ENCODE results near the gene CEP97. TPM values are rescaled to one million over a fixed set of nuclear protein-coding genes. Genes with fewer than 3 reads are reported as not detected.

CEP97 gene
- total RNA-seq, 2 experiments from 2014 or later: 18.1 to 20.0 TPM

DNA sequence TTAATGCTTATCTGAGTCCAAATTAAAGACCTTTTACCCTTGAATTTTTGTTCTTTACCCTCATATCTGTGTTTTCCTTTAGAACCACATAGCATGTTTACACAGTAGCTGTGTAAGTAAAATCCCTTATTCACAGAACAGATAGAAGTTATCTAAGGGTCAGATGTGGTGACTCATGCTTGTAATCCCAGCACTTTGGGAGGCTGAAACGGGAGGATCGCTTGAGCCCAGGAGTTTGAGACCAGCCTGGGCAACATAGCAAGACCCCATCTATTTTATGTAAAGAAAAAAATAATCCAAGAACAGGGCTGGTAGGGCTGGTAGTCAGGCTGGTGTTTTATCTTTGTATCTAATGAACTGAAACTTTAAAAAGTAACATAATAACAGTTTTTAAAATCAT is 77.8 kb downstream of the CEP97 start:
- ATAC-seq (no peak), DNase-seq (no peak)
- ChIA-PET CTCF (interaction anchor here (0.6 to 3.8 kb wide), 20 partner anchors 9 to 427 kb away, joined by 3 to 31 read pairs (median 6); partner anchors contain the start of gene NFKBIZ), POLR2A (no interaction called here)
- no peak overlapping the region for H3K27ac Mint-ChIP-seq
- no peak overlapping the region for H3K4me3 Mint-ChIP-seq
- no peaks in the 10 kb centered on the region for H3K9me3 Mint-ChIP-seq (ENCODE audit: low read depth)
- H3K4me1 Mint-ChIP-seq: peaks cover 32% of the 10 kb centered on the region
- H3K27me3 Mint-ChIP-seq: no peaks in the 10 kb centered on the region
- intact Hi-C loops (cut with DNase I, micrococcal nuclease): loop anchor here in 1 of 2 experiments (5.0 kb wide), 1 partner anchor 105 kb away; no protein-coding TSS in a partner anchor
- peaks cover 35% of the 10 kb centered on the region for H3K36me3 Mint-ChIP-seq (ENCODE audit: low read depth)

DNA sequence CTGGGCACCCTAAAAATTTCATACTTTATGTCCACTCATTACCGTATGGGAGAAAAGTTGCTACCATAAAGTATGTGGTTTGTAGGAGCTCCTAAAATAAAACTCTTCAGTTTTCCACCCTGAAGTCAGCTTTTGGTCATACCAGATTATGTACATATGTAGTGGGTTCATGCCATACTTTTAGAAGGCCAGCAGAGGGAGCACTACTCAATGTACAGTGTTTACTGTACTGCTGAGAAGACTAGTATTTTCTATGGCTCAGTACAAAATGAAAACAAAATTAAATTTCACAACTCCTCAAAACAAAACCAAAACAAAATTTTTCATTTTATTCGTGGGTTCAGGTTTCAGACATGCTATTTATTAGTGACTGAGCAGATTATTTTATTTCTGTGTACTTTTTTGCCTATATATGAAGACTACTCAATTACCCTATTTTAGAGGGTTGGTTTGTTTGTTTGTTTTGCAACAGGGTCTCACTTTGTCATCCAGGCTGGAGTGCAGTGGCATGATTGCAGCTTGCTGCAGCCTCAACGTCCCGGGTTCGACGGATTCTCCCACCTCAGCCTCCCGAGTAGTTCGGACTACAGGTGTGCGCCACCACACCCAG is 78.9 kb downstream of the CEP97 start:
- intact Hi-C loops (cut with DNase I, micrococcal nuclease): loop anchor here (1.0 to 5.0 kb wide), 3 partner anchors 106 to 733 kb away; no protein-coding TSS in a partner anchor

GRCh38 chr3:101803939-101804338 is 79.5 kb downstream of the CEP97 start:
- peaks cover 33% of the 10 kb centered on the region for H3K36me3 Mint-ChIP-seq (ENCODE audit: low read depth)
- peaks cover 38% of the 10 kb centered on the region for H3K4me1 Mint-ChIP-seq
- H3K9me3 Mint-ChIP-seq (ENCODE audit: low read depth): no peaks in the 10 kb centered on the region
- H3K27ac Mint-ChIP-seq: no peak overlapping the region
- ChIA-PET POLR2A (no interaction called here), CTCF (interaction anchor here (0.9 to 3.8 kb wide), 12 partner anchors 9 to 733 kb away, joined by 3 to 31 read pairs (median 15); no protein-coding TSS in a partner anchor)
- ATAC-seq (no peak), DNase-seq (no peak)
- no peaks in the 10 kb centered on the region for H3K27me3 Mint-ChIP-seq
- intact Hi-C loops (cut with DNase I, micrococcal nuclease): loop anchor here (1.0 to 5.0 kb wide), 3 partner anchors 107 to 732 kb away; no protein-coding TSS in a partner anchor
- H3K4me3 Mint-ChIP-seq: no peak overlapping the region

More for the DNA sequence above, 78.9 kb downstream of the CEP97 start:
- Mint-ChIP-seq H3K27me3 (no peaks in the 10 kb centered on the region), H3K9me3 (ENCODE audit: low read depth) (no peaks in the 10 kb centered on the region), H3K4me3 (no peak overlapping the region), H3K27ac (no peak overlapping the region), H3K36me3 (ENCODE audit: low read depth) (peaks cover 31% of the 10 kb centered on the region), H3K4me1 (peaks cover 36% of the 10 kb centered on the region)
- ATAC-seq (peak; percentile 99), DNase-seq (peak; percentile 68)
- CTCF ChIA-PET: interaction anchor here (0.6 to 3.8 kb wide), 33 partner anchors 9 to 733 kb away, joined by 3 to 31 read pairs (median 4); partner anchors contain the start of genes NFKBIZ, NXPE3 and ZBTB11
- POLR2A ChIA-PET: interaction anchor here (1.0 kb wide), 1 partner anchor 359 kb away, joined by 3 read pairs; no protein-coding TSS in a partner anchor

GRCh38 chr3:101806491-101806890 is 82.1 kb downstream of the CEP97 start:
- intact Hi-C loops (cut with DNase I, micrococcal nuclease): loop anchor here in 1 of 2 experiments (5.0 kb wide), 1 partner anchor 731 kb away; no protein-coding TSS in a partner anchor
- no peaks in the 10 kb centered on the region for H3K9me3 Mint-ChIP-seq (ENCODE audit: low read depth)
- no peak for DNase-seq
- CTCF ChIA-PET: interaction anchor here (0.6 to 8.8 kb wide), 12 partner anchors 8 to 423 kb away, joined by 3 to 115 read pairs (median 5); partner anchors contain the start of gene NXPE3
- peaks cover 32% of the 10 kb centered on the region for H3K36me3 Mint-ChIP-seq (ENCODE audit: low read depth)
- no peak for ATAC-seq
- peaks cover 48% of the 10 kb centered on the region for H3K4me1 Mint-ChIP-seq
- POLR2A ChIA-PET: no interaction called here
- no peak overlapping the region for H3K4me3 Mint-ChIP-seq
- no peak overlapping the region for H3K27ac Mint-ChIP-seq
- no peaks in the 10 kb centered on the region for H3K27me3 Mint-ChIP-seq

DNA sequence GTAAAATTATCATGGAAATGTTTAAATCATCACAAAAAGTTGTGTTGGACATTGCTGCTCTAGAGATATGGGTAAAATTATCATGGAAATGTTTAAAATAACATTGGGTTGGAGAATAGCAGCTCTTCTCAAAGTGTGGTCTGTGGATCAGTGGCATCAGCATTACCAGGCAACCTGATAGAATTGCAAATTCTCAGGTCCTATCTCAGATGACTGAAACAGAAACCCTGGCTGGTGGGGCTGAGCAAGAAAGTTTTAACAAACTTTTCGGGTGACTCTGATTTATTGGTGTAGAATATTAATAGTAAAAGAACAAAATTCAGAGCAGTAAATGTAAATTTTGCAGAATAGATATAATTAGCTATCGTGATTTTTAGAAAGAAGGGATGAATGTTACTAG is 83.5 kb downstream of the CEP97 start:
- CTCF ChIA-PET: interaction anchor here (0.6 to 8.8 kb wide), 12 partner anchors 9 to 428 kb away, joined by 3 to 115 read pairs (median 4); no protein-coding TSS in a partner anchor
- H3K27me3 Mint-ChIP-seq: no peaks in the 10 kb centered on the region
- no peak for ATAC-seq
- no peak overlapping the region for H3K4me3 Mint-ChIP-seq
- no peaks in the 10 kb centered on the region for H3K9me3 Mint-ChIP-seq (ENCODE audit: low read depth)
- peaks cover 26% of the 10 kb centered on the region for H3K36me3 Mint-ChIP-seq (ENCODE audit: low read depth)
- H3K4me1 Mint-ChIP-seq: peaks cover 50% of the 10 kb centered on the region
- no peak overlapping the region for H3K27ac Mint-ChIP-seq
- POLR2A ChIA-PET: interaction anchor here (0.6 kb wide), 1 partner anchor 248 kb away, joined by 4 read pairs; no protein-coding TSS in a partner anchor
- DNase-seq: peak; percentile 28
- intact Hi-C loops (cut with DNase I, micrococcal nuclease): loop anchor here in 1 of 2 experiments (5.0 kb wide), 1 partner anchor 729 kb away; no protein-coding TSS in a partner anchor

DNA sequence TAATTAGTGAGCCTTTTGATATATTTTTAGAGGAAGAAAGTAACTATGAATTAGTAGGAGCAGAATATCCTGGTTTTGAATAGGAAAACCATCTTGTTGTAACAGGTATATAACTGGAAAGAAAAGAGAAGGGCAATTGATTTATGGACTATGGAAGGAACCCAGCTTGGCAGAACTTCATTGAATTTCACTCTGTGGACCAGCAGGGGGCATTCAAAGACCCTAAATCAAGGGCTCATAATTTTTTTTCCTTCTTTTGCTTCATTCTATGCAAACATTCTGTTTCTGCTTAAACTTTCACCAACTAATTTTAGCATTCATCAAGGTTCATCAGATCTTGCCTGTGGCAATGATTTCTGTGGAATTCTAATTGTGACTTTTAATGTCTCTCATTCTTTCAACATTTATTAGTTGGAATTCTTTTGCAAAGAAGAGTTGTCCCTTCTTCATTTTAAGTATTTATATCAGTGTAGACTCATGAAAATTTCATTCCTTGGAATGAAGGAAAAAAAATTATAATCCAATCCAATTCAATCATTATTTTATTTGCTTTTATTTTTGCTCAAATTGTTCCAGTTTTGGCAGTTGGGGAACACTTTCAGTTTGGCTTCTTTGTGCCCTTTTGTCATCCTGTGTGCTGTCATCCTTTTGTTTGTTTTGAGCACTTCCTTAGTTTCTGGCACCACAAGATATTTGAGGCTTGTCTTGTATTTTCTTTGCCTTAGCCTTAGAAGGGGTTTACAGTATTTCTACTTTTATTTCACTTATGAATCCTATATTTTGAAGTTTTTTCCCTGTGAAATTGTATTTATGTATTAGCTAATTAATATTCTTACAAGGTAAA is 85.0 kb downstream of the CEP97 start:
- POLR2A ChIA-PET: no interaction called here
- Mint-ChIP-seq H3K27ac (peak overlapping the region; percentile 53), H3K36me3 (ENCODE audit: low read depth) (peaks cover 15% of the 10 kb centered on the region), H3K9me3 (ENCODE audit: low read depth) (no peaks in the 10 kb centered on the region), H3K4me3 (no peak overlapping the region), H3K27me3 (no peaks in the 10 kb centered on the region), H3K4me1 (peaks cover 48% of the 10 kb centered on the region)
- intact Hi-C loops (cut with DNase I, micrococcal nuclease): loop anchor here (1.0 to 10.0 kb wide), 7 partner anchors 43 to 905 kb away; no protein-coding TSS in a partner anchor
- ATAC-seq (peak; percentile 53), DNase-seq (peak; percentile 45)
- CTCF ChIA-PET: interaction anchor here (0.6 to 8.8 kb wide), 28 partner anchors 8 to 727 kb away, joined by 3 to 115 read pairs (median 3); no protein-coding TSS in a partner anchor

DNA sequence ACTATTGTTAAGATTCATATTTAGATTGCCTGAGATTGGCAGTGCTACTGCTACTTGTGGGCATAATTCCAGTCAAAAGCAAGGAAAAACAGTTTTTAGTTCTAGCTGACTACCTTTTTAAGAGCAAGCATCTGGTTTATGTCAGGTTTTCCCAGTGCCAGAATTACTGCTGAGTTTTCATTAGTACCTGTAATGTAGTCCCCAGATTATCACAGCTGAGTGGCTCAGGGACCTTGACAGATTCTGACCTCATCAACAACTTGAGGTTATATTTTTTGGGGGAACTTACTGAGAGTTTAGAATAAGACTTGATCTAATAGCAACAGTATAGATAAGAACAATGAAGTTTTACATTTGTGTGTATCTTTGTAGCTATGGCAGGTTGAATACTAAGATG is 85.6 kb downstream of the CEP97 start:
- H3K4me3 Mint-ChIP-seq: no peak overlapping the region
- ChIA-PET POLR2A (no interaction called here), CTCF (interaction anchor here (0.6 to 8.8 kb wide), 18 partner anchors 9 to 727 kb away, joined by 3 to 115 read pairs (median 3); no protein-coding TSS in a partner anchor)
- H3K9me3 Mint-ChIP-seq (ENCODE audit: low read depth): no peaks in the 10 kb centered on the region
- no peak for DNase-seq
- H3K4me1 Mint-ChIP-seq: peaks cover 47% of the 10 kb centered on the region
- H3K27ac Mint-ChIP-seq: peak overlapping the region; percentile 1
- intact Hi-C loops (cut with DNase I, micrococcal nuclease): loop anchor here (5.0 to 10.0 kb wide), 4 partner anchors 42 to 905 kb away; no protein-coding TSS in a partner anchor
- no peaks in the 10 kb centered on the region for H3K27me3 Mint-ChIP-seq
- peaks cover 13% of the 10 kb centered on the region for H3K36me3 Mint-ChIP-seq (ENCODE audit: low read depth)
- no peak for ATAC-seq

DNA sequence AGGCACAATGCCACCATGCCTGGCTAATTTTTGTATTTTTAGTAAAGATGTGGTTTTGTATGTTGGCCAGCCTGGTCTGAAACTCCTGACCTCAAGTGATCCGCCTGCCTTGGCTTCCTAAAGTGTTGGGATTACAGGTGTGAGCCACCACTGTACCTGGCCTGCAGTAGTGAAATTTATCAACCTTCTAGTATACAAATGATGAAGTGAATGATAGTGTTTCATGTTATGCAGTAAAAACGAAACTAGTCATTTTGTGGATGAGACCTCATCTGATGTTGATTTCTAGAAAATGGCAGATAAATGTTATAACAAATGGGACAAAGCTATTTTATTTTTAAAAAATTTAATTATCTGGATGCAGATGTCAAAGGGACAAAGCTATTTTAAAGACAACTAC is 87.5 kb downstream of the CEP97 start:
- DNase-seq: no peak
- Mint-ChIP-seq H3K9me3 (ENCODE audit: low read depth) (no peaks in the 10 kb centered on the region), H3K36me3 (ENCODE audit: low read depth) (peaks cover 9% of the 10 kb centered on the region), H3K4me1 (peaks cover 53% of the 10 kb centered on the region), H3K4me3 (no peak overlapping the region), H3K27me3 (no peaks in the 10 kb centered on the region), H3K27ac (no peak overlapping the region)
- intact Hi-C loops (cut with DNase I, micrococcal nuclease): loop anchor here (2.0 to 10.0 kb wide), 5 partner anchors 40 to 903 kb away; no protein-coding TSS in a partner anchor
- peak; percentile 54 for ATAC-seq
- ChIA-PET CTCF (interaction anchor here (0.7 to 8.8 kb wide), 11 partner anchors 8 to 417 kb away, joined by 3 to 115 read pairs (median 6); partner anchors contain the start of gene NFKBIZ), POLR2A (interaction anchor here (0.9 to 1.8 kb wide), 2 partner anchors 16 to 40 kb away, joined by 4 to 7 read pairs; no protein-coding TSS in a partner anchor)

DNA sequence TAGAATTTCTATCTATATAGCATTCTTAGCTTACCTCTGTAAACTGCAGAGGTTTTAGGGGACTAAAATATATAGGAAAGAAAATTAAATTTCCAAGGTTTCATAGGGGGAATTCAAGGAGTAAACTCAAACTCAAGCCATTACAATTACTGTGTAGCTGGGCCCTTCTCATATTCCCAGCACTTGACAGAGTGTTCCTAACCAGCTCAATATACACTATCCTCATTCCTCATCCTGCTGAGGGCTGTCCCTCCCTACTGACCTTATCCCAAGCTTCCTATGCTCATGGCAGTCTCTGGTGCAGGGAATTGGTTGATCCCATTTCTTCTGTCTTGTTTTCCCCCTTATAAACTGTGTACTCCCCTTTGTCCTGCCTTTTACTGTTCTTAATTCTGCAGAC is 88.5 kb downstream of the CEP97 start:
- H3K9me3 Mint-ChIP-seq (ENCODE audit: low read depth): no peaks in the 10 kb centered on the region
- intact Hi-C loops (cut with DNase I, micrococcal nuclease): loop anchor here (1.0 to 10.0 kb wide), 6 partner anchors 39 to 902 kb away; no protein-coding TSS in a partner anchor
- POLR2A ChIA-PET: interaction anchor here (0.6 to 1.8 kb wide), 3 partner anchors 15 to 605 kb away, joined by 3 to 7 read pairs (median 4); no protein-coding TSS in a partner anchor
- no peak for DNase-seq
- peaks cover 18% of the 10 kb centered on the region for H3K36me3 Mint-ChIP-seq (ENCODE audit: low read depth)
- H3K4me3 Mint-ChIP-seq: no peak overlapping the region
- no peak for ATAC-seq
- H3K27me3 Mint-ChIP-seq: no peaks in the 10 kb centered on the region
- H3K27ac Mint-ChIP-seq: no peak overlapping the region
- CTCF ChIA-PET: interaction anchor here (0.8 to 8.8 kb wide), 12 partner anchors 9 to 607 kb away, joined by 3 to 115 read pairs (median 5); partner anchors contain the start of gene NFKBIZ
- peaks cover 55% of the 10 kb centered on the region for H3K4me1 Mint-ChIP-seq

DNA sequence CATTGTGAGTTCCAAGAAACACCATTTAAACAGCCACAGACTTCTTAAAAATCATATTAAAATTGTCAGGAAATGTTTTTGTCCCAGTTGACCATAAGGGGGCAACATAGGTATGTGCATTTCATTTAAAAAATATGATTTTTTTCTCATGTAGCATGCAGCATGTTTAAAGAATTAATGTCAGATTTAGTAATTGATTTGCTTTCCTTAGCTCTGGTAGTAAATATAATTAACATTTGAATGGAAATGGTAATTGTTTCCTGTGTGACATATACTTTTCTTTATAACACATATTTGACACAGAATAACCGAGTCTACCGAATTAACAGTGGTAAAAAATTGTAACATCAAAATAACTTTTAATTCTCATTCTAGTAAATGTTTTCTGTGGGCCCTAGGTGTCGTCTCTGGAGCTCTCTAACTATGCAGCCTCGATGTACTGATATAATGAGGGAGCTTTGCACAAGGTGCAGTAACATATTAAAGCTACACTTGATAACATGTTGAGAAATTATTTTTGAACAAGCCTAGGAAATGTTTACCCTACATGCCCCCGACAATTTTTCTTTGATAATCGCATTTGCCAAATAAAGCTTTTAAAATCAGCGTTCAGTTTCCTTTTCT is 89.5 kb downstream of the CEP97 start:
- intact Hi-C loops (cut with DNase I, micrococcal nuclease): loop anchor here (1.0 to 10.0 kb wide), 7 partner anchors 35 to 901 kb away; partner anchors contain the start of gene NFKBIZ (in 1 of the 2)
- H3K4me1 Mint-ChIP-seq: peaks cover 54% of the 10 kb centered on the region
- no peak overlapping the region for H3K27ac Mint-ChIP-seq
- ChIA-PET POLR2A (interaction anchor here (0.7 kb wide), 1 partner anchor 45 kb away, joined by 3 read pairs; no protein-coding TSS in a partner anchor), CTCF (interaction anchor here (0.6 to 8.8 kb wide), 31 partner anchors 8 to 723 kb away, joined by 3 to 115 read pairs (median 4); no protein-coding TSS in a partner anchor)
- H3K27me3 Mint-ChIP-seq: no peaks in the 10 kb centered on the region
- DNase-seq (no peak), ATAC-seq (no peak)
- H3K36me3 Mint-ChIP-seq (ENCODE audit: low read depth): peaks cover 19% of the 10 kb centered on the region
- H3K9me3 Mint-ChIP-seq (ENCODE audit: low read depth): no peaks in the 10 kb centered on the region
- H3K4me3 Mint-ChIP-seq: no peak overlapping the region

All from activated CD4-positive, alpha-beta T cell treated with anti-CD3 and anti-CD28 coated beads for 36 hours (primary cell).